H9 (cell line): ENCODE measurements around the gene TBX19. TPM values are rescaled to one million over a fixed set of nuclear protein-coding genes. Genes with fewer than 3 reads are reported as not detected.

Experiments used
- DNase-seq: peaks from one replicate; pipeline ENCODE4 v3.0.0-alpha.2; 2017
- H2AFZ ChIP-seq: one replicate; pipeline ENCODE4 v1.6.1; 2013; ENCODE audit warnings: mild to moderate bottlenecking, low read length, control low read depth, moderate library complexity
- H2AK5ac ChIP-seq: 2 replicates; pipeline ENCODE4 v1.6.1; 2013; ENCODE audit warnings: low read length, control low read depth, mixed read lengths; ENCODE audit not compliant: insufficient read length
- H2BK120ac ChIP-seq: one replicate; pipeline ENCODE4 v1.6.1; 2013; ENCODE audit warnings: low read depth, mild to moderate bottlenecking, low read length, control low read depth, inconsistent platforms; ENCODE audit not compliant: poor library complexity, severe bottlenecking
- H2BK12ac ChIP-seq: 2 replicates; pipeline ENCODE4 v1.6.1; 2013; ENCODE audit warnings: low read length, control low read depth, mixed read lengths, low read depth; ENCODE audit not compliant: insufficient read length
- H2BK15ac ChIP-seq: 2 replicates; pipeline ENCODE4 v1.6.1; 2013; ENCODE audit warnings: low read depth, low read length, control low read depth
- H2BK20ac ChIP-seq: one replicate; pipeline ENCODE4 v1.6.1; 2013; ENCODE audit warnings: low read depth, mild to moderate bottlenecking, low read length, control low read depth, inconsistent platforms; ENCODE audit not compliant: poor library complexity, severe bottlenecking
- H2BK5ac ChIP-seq: 2 replicates; pipeline ENCODE4 v1.6.1; 2013; ENCODE audit warnings: low read length, control low read depth, mixed read lengths; ENCODE audit not compliant: insufficient read length
- H3K14ac ChIP-seq: 2 replicates; pipeline ENCODE4 v1.6.1; 2013; ENCODE audit warnings: low read length, control low read depth; ENCODE audit not compliant: insufficient read depth
- H3K18ac ChIP-seq: 2 replicates; pipeline ENCODE4 v1.6.1; 2013; ENCODE audit warnings: low read depth, mild to moderate bottlenecking, mixed read lengths, low read length, control low read depth; ENCODE audit not compliant: insufficient read length
- H3K23ac ChIP-seq: 2 replicates; pipeline ENCODE4 v1.6.1; 2013; ENCODE audit warnings: low read length, control low read depth, mixed read lengths, low read depth; ENCODE audit not compliant: insufficient read length
- H3K23me2 ChIP-seq: 2 replicates; pipeline ENCODE4 v1.6.1; 2013; ENCODE audit warnings: low read depth, mild to moderate bottlenecking, mixed read lengths, low read length, control low read depth; ENCODE audit not compliant: insufficient read length, poor library complexity, severe bottlenecking
- H3K27ac ChIP-seq: 2 replicates; pipeline ENCODE4 v1.5.1; 2013; ENCODE audit warnings: low read length, control low read depth, mixed read lengths, low read depth; ENCODE audit not compliant: insufficient read length
- H3K27me3 ChIP-seq: 2 replicates; pipeline ENCODE4 v1.6.1; 2013; ENCODE audit warnings: low read length, control low read depth, inconsistent platforms; ENCODE audit not compliant: insufficient read depth
- H3K4ac ChIP-seq: 2 replicates; pipeline ENCODE4 v1.6.1; 2013; ENCODE audit warnings: low read depth, mild to moderate bottlenecking, control low read depth, inconsistent platforms, low read length, moderate library complexity
- H3K4me1 ChIP-seq: 2 replicates; pipeline ENCODE4 v1.6.1; 2013; ENCODE audit warnings: low read length, control low read depth, inconsistent platforms; ENCODE audit not compliant: insufficient read depth
- H3K4me2 ChIP-seq: 2 replicates; pipeline ENCODE4 v1.6.1; 2013; ENCODE audit warnings: low read length, control low read depth, mixed read lengths; ENCODE audit not compliant: insufficient read length, insufficient read depth
- H3K56ac ChIP-seq: 2 replicates; pipeline ENCODE4 v1.6.1; 2013; ENCODE audit warnings: low read depth, mild to moderate bottlenecking, mixed read lengths, low read length, control low read depth; ENCODE audit not compliant: insufficient read length
- H3K79me1 ChIP-seq: 2 replicates; pipeline ENCODE4 v1.6.1; 2013; ENCODE audit warnings: low read depth, mild to moderate bottlenecking, moderate library complexity, low read length, control low read depth, inconsistent platforms; ENCODE audit not compliant: insufficient read depth, poor library complexity, severe bottlenecking
- H3K79me2 ChIP-seq: 2 replicates; pipeline ENCODE4 v1.6.1; 2013; ENCODE audit warnings: low read length, control low read depth, inconsistent platforms; ENCODE audit not compliant: insufficient read depth
- H3K9ac ChIP-seq: 2 replicates; pipeline ENCODE4 v1.6.1; 2013; ENCODE audit warnings: low read length, control low read depth, mixed read lengths; ENCODE audit not compliant: insufficient read length; ENCODE audit errors: extremely low read depth
- H3K9me3 ChIP-seq: one replicate; pipeline ENCODE4 v1.6.1; 2013; ENCODE audit warnings: low read depth, low read length, inconsistent platforms; ENCODE audit not compliant: control insufficient read depth
- H3T11ph ChIP-seq: one replicate; pipeline ENCODE4 v1.6.1; 2013; ENCODE audit warnings: mild to moderate bottlenecking, low read length, control low read depth, inconsistent platforms
- H4K20me1 ChIP-seq: one replicate; pipeline ENCODE4 v1.6.1; 2013; ENCODE audit not compliant: control insufficient read depth, insufficient read length, insufficient read depth
- H4K5ac ChIP-seq: 2 replicates; pipeline ENCODE4 v1.6.1; 2013; ENCODE audit warnings: low read depth, mild to moderate bottlenecking, mixed read lengths, low read length, control low read depth; ENCODE audit not compliant: insufficient read length
- H4K8ac ChIP-seq: replicated peaks from 2 replicates; pipeline ENCODE4 v1.6.1; 2013; ENCODE audit warnings: low read length, control low read depth, mixed read lengths, low read depth; ENCODE audit not compliant: insufficient read length
- H4K91ac ChIP-seq: 2 replicates; pipeline ENCODE4 v1.6.1; 2013; ENCODE audit warnings: low read depth, mild to moderate bottlenecking, moderate library complexity, mixed read lengths, low read length, control low read depth; ENCODE audit not compliant: insufficient read length
- H3K27ac Mint-ChIP-seq, 3 experiments: 2 replicates in 2 of 3; 3 replicates in 1 of 3; pipeline ENCODE4 v1.8.0; 2020 to 2021; ENCODE audit warnings: mixed read lengths in 3 of 3, mild to moderate bottlenecking in 1 of 3, moderate library complexity in 1 of 3
- H3K27me3 Mint-ChIP-seq: 2 replicates; pipeline ENCODE4 v1.8.0; 2021; ENCODE audit warnings: low read depth, mild to moderate bottlenecking, moderate library complexity, mixed read lengths
- H3K36me3 Mint-ChIP-seq, 3 experiments: 2 replicates in 2 of 3; 3 replicates in 1 of 3; pipeline ENCODE4 v1.8.0; 2020 to 2021; ENCODE audit warnings: low read depth in 3 of 3, mixed read lengths in 3 of 3; ENCODE audit not compliant: insufficient read depth in 1 of 3
- H3K4me1 Mint-ChIP-seq, 2 experiments: 2 replicates each; pipeline ENCODE4 v1.8.0; 2020; ENCODE audit warnings: mixed read lengths in 2 of 2
- H3K4me3 Mint-ChIP-seq, 2 experiments: 2 replicates in 1 of 2; 3 replicates in 1 of 2; pipeline ENCODE4 v1.8.0; 2020 to 2021; ENCODE audit warnings: mild to moderate bottlenecking in 2 of 2, mixed read lengths in 2 of 2, moderate library complexity in 1 of 2
- H3K9me3 Mint-ChIP-seq, 2 experiments: 2 replicates in 1 of 2; 3 replicates in 1 of 2; pipeline ENCODE4 v1.8.0; 2020; ENCODE audit warnings: mild to moderate bottlenecking in 2 of 2, mixed read lengths in 2 of 2, moderate library complexity in 1 of 2
- WGBS: extraction: QIAGEN DNeasy Blood & Tissue Kit; methylation state at CpG from one replicate; pipeline ENCODE4 v1.1.7; 2013; ENCODE audit warnings: missing lambda C conversion rate, low lambda C conversion rate, mixed read lengths; ENCODE audit not compliant: insufficient read length; ENCODE audit errors: extremely low coverage; 5-methylcytosine and 5-hydroxymethylcytosine counted together
- total RNA-seq: library from RNA; stranded (reverse); gene quantifications from 2 replicates; pipeline ENCODE4 v1.2.1, GENCODE V29; 2021
- TF ChIP-seq, protein P1 (sequence below): fragments of 200-600 bp; sonication (generic); conservative IDR thresholded peaks from 3 replicates; pipeline ENCODE4 v1.8.0; 2021; ENCODE audit warnings: antibody characterized with exemption, mild to moderate bottlenecking

Gene TBX19
- total RNA-seq, 1 experiment from 2014 or later = 0.48 TPM

DNA sequence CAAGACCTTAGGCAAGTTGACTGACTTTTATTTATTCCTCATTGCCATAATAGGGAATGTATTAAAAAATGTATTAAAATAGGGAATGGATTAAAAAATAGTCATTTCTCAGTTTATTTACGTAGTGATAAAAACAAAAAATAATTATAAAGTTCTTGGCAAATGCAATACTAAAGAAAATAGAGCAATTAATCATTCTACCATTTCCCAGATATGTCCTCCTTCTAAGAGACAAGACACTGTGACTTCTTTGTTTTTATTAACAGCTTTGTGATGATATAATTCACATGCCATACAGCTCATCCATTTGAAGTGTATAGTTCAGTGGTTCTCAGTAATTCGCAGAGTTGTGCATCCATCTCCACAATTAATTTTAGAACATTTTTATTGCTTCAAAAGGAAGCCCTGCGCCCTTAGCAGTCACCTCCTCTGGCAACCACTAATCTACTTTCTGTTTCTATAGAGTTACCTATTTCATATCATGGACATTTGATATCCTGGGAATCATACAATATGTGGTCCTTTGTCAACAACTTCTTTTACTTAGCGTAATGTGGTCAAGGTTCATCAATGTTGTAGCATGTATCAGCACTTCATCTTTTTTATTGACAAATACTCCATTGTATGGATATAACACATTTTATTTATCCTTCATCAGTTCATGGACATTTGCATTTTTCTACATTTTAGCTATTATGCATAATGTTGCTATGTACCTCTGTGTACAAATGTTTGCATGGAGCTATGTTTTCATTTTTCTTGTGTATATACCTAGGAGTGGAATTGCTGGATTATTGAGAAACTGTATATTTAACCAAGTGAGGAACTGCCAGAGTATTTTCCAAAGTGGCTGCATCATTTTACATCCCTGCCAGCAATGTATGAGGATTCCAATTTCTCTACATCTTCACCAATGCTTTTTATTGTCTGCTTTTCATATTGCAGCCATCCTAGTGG lies 5.6 kb downstream of the TBX19 start:
- Histone ChIP-seq H3K27me3 (no peaks in the 10 kb centered on the region), H2AFZ (no peak overlapping the region), H3K79me1 (no peaks in the 10 kb centered on the region), H3K23ac (no peak overlapping the region), H4K8ac (no peak overlapping the region), H3K14ac (no peak overlapping the region), H3K9ac (no peak overlapping the region), H2AK5ac (no peak overlapping the region), H4K5ac (no peak overlapping the region), H3T11ph (no peak overlapping the region), H3K18ac (no peak overlapping the region), H3K4ac (no peak overlapping the region), H4K20me1 (no peaks in the 10 kb centered on the region), H2BK15ac (no peak overlapping the region), H2BK120ac (no peak overlapping the region), H2BK12ac (no peak overlapping the region), H3K27ac (no peak overlapping the region), H3K9me3 (no peaks in the 10 kb centered on the region), H3K4me2 (no peak overlapping the region), H4K91ac (no peak overlapping the region), H2BK20ac (no peak overlapping the region), H2BK5ac (no peak overlapping the region), H3K56ac (no peak overlapping the region), H3K23me2 (no peaks in the 10 kb centered on the region), H3K79me2 (no peaks in the 10 kb centered on the region), H3K4me1 (peaks cover 2% of the 10 kb centered on the region; the same call in 1 of the 2 replicates)
- no peak for DNase-seq
- H3K27ac Mint-ChIP-seq = no peak overlapping the region; a peak in 1 of 7 replicates
- no peaks in the 10 kb centered on the region for H3K27me3 Mint-ChIP-seq
- H3K4me3 Mint-ChIP-seq = no peak overlapping the region
- H3K9me3 Mint-ChIP-seq = no peaks in the 10 kb centered on the region; a peak in 1 of 5 replicates
- TF ChIP-seq, protein P1, sequence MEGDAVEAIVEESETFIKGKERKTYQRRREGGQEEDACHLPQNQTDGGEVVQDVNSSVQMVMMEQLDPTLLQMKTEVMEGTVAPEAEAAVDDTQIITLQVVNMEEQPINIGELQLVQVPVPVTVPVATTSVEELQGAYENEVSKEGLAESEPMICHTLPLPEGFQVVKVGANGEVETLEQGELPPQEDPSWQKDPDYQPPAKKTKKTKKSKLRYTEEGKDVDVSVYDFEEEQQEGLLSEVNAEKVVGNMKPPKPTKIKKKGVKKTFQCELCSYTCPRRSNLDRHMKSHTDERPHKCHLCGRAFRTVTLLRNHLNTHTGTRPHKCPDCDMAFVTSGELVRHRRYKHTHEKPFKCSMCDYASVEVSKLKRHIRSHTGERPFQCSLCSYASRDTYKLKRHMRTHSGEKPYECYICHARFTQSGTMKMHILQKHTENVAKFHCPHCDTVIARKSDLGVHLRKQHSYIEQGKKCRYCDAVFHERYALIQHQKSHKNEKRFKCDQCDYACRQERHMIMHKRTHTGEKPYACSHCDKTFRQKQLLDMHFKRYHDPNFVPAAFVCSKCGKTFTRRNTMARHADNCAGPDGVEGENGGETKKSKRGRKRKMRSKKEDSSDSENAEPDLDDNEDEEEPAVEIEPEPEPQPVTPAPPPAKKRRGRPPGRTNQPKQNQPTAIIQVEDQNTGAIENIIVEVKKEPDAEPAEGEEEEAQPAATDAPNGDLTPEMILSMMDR = no peak; the same call in 2 of the 3 replicates
- WGBS = no CpG with 5 or more reads among the region's 4 CpGs
- H3K36me3 Mint-ChIP-seq = no peaks in the 10 kb centered on the region
- peaks cover 30 to 36% of the 10 kb centered on the region in 2 experiments for H3K4me1 Mint-ChIP-seq
